ENCODE measurements around the gene SAMD9L.
"Not testable (repeated sequence)": the region's sequence is repeated elsewhere in the genome, so short reads cannot be mapped to it uniquely, and the experiment has no call there.

The SAMD9L gene

GRCh38 chr7:93145354-93145753 lies 2.8 kb downstream of the SAMD9L start:
- DNase-seq: no peak

GRCh38 chr7:93142127-93142526 lies 6.1 kb downstream of the SAMD9L start:
- DNase-seq: no peak

- no peak for DNase-seq
Measured at GRCh38 chr7:93140582-93141191, 7.5 kb downstream of the SAMD9L start.

- DNase-seq: no peak
Measured at GRCh38 chr7:93138576-93138975, 9.6 kb downstream of the SAMD9L start.

- no peak for DNase-seq
Measured at GRCh38 chr7:93133005-93133404, 15.2 kb downstream of the SAMD9L start.

GRCh38 chr7:93132216-93132615 lies 16.0 kb downstream of the SAMD9L start:
- DNase-seq: no peak

- not testable (repeated sequence) for DNase-seq
Measured at GRCh38 chr7:93126954-93127353, 21.2 kb downstream of the SAMD9L start.

GRCh38 chr7:93123532-93123931 lies 24.7 kb downstream of the SAMD9L start:
- DNase-seq: not testable (repeated sequence)

- no peak for DNase-seq
Measured at GRCh38 chr7:93120592-93121549, 27.3 kb downstream of the SAMD9L start.

GRCh38 chr7:93119191-93119905 lies 28.8 kb downstream of the SAMD9L start:
- no peak for DNase-seq

GRCh38 chr7:93117852-93118530 lies 30.2 kb downstream of the SAMD9L start, which contains the start of gene SAMD9:
SAMD9 (minus strand) TSS chr7:93117979; CDS start chr7:93106097, 11,882 bp downstream.
- peak; percentile 80 for DNase-seq

- DNase-seq: peak; percentile 11
Measured at GRCh38 chr7:93117327-93117726, 30.9 kb downstream of the SAMD9L start.

GRCh38 chr7:93115796-93116195 lies 32.4 kb downstream of the SAMD9L start:
- DNase-seq: no peak

GRCh38 chr7:93108003-93108402 lies 40.2 kb downstream of the SAMD9L start:
- DNase-seq: no peak

GRCh38 chr7:93097388-93097787 lies 50.8 kb downstream of the SAMD9L start:
- DNase-seq: no peak

- DNase-seq: no peak
Measured at GRCh38 chr7:93092757-93093370, 55.3 kb downstream of the SAMD9L start.
